AG09319 (cell line): Measurements from ENCODE around the gene CHST13.

Experiments
- DNase-seq: peaks from one replicate; pipeline ENCODE4 v3.0.0-alpha.2; 2010; ENCODE audit warnings: low read depth; ENCODE audit errors: extremely low read depth
- CTCF ChIP-seq: IDR thresholded peaks from 2 replicates; pipeline ENCODE4 v1.5.1; 2011; ENCODE audit warnings: low read depth, mild to moderate bottlenecking, inconsistent platforms, low read length, moderate library complexity

The CHST13 gene

DNA sequence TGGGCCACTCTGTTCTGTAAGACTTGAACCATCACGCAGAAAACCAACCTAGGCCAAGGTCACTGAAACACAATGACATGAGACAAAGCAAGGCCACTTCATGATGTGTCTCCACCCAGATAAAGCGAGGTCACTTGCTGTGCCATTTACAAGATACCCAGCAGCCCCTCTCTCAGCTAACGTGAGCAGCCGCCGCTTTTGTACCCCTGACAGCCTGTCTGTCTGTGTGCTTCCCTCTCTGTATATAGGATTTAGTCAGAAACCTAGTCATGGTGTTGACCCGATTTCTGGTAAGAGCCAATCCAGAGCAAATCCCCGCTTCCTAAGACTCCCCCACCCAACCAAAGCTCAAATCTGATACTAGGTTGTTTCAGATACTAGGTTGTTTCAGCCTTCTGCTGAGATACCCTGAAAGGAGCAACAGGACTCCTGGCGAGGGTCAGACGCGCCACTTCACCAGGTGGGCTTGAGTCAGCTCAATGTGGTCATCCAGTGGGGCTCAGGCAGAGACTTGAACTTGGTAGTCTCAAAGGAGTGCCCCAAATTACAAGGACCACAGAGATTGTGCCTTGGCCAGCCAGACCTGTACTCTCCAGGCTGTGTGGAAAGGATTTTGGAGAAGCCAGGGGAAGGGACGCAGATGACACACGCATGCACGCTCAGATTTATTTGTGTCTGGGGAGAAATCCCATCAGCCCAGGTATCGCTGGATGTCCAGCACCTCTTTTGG is 45.2 kb upstream of the CHST13 start:
- no peak for TF ChIP-seq CTCF
- DNase-seq = no peak

GRCh38 chr3:126479642-126480041 is 44.3 kb upstream of the CHST13 start:
- TF ChIP-seq CTCF = no peak

DNA sequence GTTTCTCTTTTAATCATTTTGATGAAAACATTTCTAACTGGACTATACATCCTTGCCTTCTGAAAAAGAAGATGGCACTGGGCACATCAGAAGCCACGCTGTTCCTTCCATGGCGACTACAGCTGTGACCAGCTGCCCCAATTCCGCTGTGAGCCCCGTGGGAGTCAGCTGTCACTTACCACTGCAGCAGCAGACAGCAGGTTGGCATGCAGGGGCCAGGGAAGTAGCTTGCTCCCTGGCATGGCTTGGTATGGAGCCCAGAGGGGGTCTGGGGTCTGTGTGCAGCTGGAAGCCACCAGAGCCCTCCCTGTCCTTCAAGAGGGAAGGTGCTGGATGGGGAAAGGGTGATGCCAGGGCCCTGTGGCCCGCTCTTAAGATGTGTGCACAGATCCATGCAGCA is 43.7 kb upstream of the CHST13 start:
- DNase-seq = no peak
- no peak for TF ChIP-seq CTCF

More at GRCh38 chr3:126479642-126480041, 44.3 kb upstream of the CHST13 start:
- no peak for DNase-seq

GRCh38 chr3:126480861-126481260 is 43.1 kb upstream of the CHST13 start:
- TF ChIP-seq CTCF = no peak
- no peak for DNase-seq

DNA sequence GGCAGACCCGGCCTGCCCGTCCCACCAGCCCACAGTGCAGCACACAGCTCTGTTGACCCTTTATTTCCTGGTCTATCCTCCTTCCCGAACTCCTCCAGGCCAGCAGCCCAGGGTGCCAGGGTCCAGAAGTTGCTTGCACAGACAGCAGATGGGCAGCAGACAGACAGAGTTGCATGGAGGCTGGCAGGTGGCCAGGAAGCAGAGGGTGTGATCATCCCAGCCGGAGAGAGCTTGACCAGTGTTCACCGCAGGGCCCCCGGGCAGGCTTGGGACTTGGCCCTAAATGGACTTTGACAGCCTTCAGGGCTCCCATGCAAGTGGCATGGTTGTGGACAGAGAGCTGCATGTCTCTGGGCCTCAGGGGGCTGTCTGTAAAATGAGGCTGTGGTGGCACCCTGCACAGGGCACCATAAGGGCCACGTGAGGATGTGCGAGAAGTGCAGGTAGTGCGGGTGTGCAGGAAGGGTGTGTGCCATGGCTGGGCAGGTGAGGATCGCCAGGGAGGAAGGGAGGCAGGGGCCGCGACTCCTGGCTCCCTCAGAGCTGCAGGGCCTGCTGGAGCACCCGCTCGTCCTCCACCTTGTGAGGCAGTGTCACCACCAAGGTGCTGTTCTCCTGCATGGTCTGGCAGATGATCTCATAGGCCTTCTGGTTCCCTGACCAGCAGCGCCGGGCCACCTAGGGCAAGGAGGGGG is 42.0 kb upstream of the CHST13 start:
- no peak for DNase-seq
- no peak for TF ChIP-seq CTCF

DNA sequence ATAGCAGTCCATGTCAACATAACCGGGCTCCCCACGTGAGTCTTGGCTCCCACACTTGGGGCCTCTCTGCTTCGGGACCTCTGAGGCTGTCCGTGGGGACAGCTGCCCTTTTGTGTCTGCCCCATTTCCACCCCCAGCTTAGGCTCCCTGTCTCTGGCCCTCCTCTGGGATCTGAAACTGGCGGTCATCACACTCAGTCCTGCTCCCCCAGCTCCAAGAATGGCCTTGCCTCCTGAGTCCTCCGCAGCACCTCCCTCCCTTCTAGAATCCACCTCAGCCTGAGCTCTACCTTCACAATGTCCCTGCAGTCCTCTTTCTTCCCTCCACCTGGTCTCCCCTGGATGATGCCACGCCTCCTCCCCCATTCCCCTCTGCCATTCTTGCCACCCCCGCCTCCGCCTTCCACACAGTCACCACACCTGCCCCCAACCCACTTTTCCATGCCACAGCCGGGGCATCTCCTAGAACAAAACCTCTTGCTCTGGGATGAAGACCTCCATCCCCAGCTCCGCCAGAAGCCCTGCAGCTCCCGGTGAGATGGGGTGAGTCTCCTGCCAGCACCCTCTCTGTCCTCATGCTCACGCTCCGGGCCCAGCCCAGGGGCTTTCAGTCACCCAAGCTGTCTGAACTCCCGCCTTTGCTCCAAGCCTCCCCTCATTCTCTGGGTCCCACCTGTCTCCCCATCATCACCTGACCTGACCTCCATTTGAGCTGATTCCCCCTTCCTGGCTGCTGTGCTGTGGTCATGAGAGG is 41.3 kb upstream of the CHST13 start:
- no peak for TF ChIP-seq CTCF
- DNase-seq = no peak

- no peak for DNase-seq
- TF ChIP-seq CTCF = no peak
These were observed 40.6 kb upstream of the CHST13 start for GRCh38 chr3:126483321-126483761.
